ENCODE data around the gene TRMU.

DNA sequence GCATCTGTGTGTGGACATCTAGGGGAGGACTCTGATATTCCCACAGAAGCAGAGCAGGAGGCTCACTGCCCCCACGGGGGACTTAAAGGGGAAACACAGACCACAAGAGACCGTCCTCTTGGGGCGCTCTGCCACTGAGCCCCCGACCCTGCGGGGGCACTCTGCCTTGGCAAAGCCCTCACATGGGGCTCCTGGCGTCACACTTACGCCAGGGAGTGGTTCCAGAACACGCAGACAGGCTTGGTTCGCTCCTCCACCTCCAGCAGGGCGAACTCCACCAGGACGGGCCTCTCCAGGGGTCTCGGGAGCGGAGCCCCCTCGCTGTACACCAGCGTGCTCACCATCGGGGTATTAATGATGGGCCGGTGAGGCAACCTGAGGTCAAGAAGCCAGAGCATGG lies 45.1 kb downstream of the TRMU start:
- TF ChIP-seq POLR2AphosphoS5 (IDR thresholded peaks at IDR 0.05; ENCODE audit: insufficient read depth, low read depth, low read length) = no peak
- no peak for TF ChIP-seq POLR2A (IDR thresholded peaks at IDR 0.05; ENCODE audit: low read depth, low read length)
- TF ChIP-seq, protein P1, sequence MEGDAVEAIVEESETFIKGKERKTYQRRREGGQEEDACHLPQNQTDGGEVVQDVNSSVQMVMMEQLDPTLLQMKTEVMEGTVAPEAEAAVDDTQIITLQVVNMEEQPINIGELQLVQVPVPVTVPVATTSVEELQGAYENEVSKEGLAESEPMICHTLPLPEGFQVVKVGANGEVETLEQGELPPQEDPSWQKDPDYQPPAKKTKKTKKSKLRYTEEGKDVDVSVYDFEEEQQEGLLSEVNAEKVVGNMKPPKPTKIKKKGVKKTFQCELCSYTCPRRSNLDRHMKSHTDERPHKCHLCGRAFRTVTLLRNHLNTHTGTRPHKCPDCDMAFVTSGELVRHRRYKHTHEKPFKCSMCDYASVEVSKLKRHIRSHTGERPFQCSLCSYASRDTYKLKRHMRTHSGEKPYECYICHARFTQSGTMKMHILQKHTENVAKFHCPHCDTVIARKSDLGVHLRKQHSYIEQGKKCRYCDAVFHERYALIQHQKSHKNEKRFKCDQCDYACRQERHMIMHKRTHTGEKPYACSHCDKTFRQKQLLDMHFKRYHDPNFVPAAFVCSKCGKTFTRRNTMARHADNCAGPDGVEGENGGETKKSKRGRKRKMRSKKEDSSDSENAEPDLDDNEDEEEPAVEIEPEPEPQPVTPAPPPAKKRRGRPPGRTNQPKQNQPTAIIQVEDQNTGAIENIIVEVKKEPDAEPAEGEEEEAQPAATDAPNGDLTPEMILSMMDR (IDR thresholded peaks at IDR 0.05; ENCODE audit: extremely low read depth in 1 of 2, insufficient read depth in 1 of 2, low read depth in 1 of 2, low read length in 2 of 2) = no peak
- TF ChIP-seq EZH2 (IDR thresholded peaks at IDR 0.05; ENCODE audit: borderline replicate concordance, low read depth, low read length, severe bottlenecking) = no peak
- TF ChIP-seq, protein P2, sequence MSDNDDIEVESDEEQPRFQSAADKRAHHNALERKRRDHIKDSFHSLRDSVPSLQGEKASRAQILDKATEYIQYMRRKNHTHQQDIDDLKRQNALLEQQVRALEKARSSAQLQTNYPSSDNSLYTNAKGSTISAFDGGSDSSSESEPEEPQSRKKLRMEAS (IDR thresholded peaks at IDR 0.05; ENCODE audit: insufficient read depth, insufficient read length) = no peak
- no peak for TF ChIP-seq GATA2 (IDR thresholded peaks at IDR 0.05; ENCODE audit: insufficient read depth, insufficient read length, low read depth, low read length)
- TF ChIP-seq JUN (IDR thresholded peaks at IDR 0.05; ENCODE audit: borderline replicate concordance, insufficient read depth, insufficient read length, low read depth) = no peak

Data from endothelial cell of umbilical vein (primary cell).